Activated naive CD8-positive, alpha-beta T cell treated with anti-CD3 and anti-CD28 coated beads, Interleukin-2, amount 10 ng/mL, durations not matched to agents 7 days and 5 days (primary cell): ENCODE data around the gene THSD1. TPM values are rescaled to one million over a fixed set of nuclear protein-coding genes. Genes with fewer than 3 reads are reported as not detected.
"Not testable (repeated sequence)": the region's sequence is repeated elsewhere in the genome, so short reads cannot be mapped to it uniquely, and the experiment has no call there.

ENCODE experiments used
- ATAC-seq: fragments of 150-1000 bp; cut with Tn5 transposase; one replicate; pipeline ENCODE4 v1.10.0; 2021; ENCODE audit warnings: low read depth, moderate library complexity
- POLR2A ChIA-PET: fragments of 350-600 bp; sonication (Branson Sonifier 250); formaldehyde crosslinking; loops from one replicate; lab custom pipeline; 2021; ENCODE audit warnings: antibody characterized with exemption; lab: Charles Lee
- DNase-seq: peaks from one replicate; pipeline ENCODE4 v3.0.0; 2021
- H3K27ac Mint-ChIP-seq: one replicate; pipeline ENCODE4 v1.8.0; 2022; ENCODE audit warnings: mild to moderate bottlenecking, mixed read lengths
- H3K27me3 Mint-ChIP-seq: one replicate; pipeline ENCODE4 v1.8.0; 2022; ENCODE audit warnings: mild to moderate bottlenecking, moderate library complexity, mixed read lengths
- H3K36me3 Mint-ChIP-seq: one replicate; pipeline ENCODE4 v1.8.0; 2021; ENCODE audit warnings: mild to moderate bottlenecking, mixed read lengths
- H3K4me1 Mint-ChIP-seq: one replicate; pipeline ENCODE4 v1.8.0; 2021; ENCODE audit warnings: mixed read lengths
- H3K4me3 Mint-ChIP-seq: one replicate; pipeline ENCODE4 v1.8.0; 2022; ENCODE audit warnings: mild to moderate bottlenecking, moderate library complexity, mixed read lengths
- H3K9me3 Mint-ChIP-seq: one replicate; pipeline ENCODE4 v1.8.0; 2021; ENCODE audit warnings: mixed read lengths
- total RNA-seq, 2 experiments: library from RNA; stranded (reverse); gene quantifications; one replicate each; pipeline ENCODE4 v1.2.3, GENCODE V29; 2021

The THSD1 gene
- total RNA-seq, 2 experiments from 2014 or later = 0.47 to 0.54 TPM

DNA sequence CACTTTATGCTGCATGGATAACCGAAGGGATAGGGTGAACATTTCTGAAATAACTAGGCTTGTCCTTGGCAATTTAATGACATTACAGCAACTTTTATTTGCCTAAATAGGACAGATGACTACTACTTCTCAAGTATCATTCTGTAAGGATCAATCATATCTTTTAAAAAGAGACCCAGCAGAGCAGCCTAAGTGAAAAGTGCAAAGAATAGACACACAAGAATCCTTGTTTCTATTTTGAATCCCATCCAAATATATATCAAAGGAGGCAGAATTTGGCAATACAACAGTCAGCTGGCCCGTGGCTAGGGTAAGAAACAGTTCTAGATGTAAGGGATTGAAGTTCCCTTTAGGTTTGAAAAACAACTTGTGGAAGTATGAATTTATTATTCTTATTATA, 6.9 kb downstream of the THSD1 start:
- POLR2A ChIA-PET = no interaction called here
- peaks cover 20% of the 10 kb centered on the region for H3K27me3 Mint-ChIP-seq
- H3K36me3 Mint-ChIP-seq = peaks cover 2% of the 10 kb centered on the region
- H3K4me3 Mint-ChIP-seq = no peak overlapping the region
- ATAC-seq (no peak), DNase-seq (no peak)
- no peak overlapping the region for H3K27ac Mint-ChIP-seq
- H3K4me1 Mint-ChIP-seq = peaks cover 5% of the 10 kb centered on the region
- H3K9me3 Mint-ChIP-seq = no peaks in the 10 kb centered on the region

DNA sequence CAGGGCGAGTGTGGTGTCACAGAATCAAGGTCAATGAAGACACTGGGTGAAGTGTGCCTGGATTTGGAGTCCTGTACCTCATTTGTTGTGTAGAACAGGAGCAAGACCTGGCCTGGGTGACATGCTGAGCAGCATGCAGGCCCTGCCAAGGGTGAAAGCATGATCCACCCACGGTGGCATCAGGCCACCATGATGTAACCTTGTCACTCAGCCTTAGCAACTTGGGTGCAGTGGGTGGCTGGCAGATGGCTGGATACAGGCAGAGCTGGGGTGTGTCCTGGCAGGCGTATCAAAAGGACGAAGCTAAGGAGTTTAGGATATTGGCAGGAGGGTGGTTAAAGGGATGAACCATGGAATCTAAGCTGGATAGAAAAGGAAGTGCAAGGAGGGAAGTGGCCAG, 10.3 kb downstream of the THSD1 start:
- DNase-seq (no peak), ATAC-seq (no peak)
- Mint-ChIP-seq H3K4me1 (peaks cover 4% of the 10 kb centered on the region), H3K27ac (no peak overlapping the region), H3K27me3 (peaks cover 11% of the 10 kb centered on the region), H3K36me3 (peaks cover 2% of the 10 kb centered on the region), H3K9me3 (no peaks in the 10 kb centered on the region), H3K4me3 (no peak overlapping the region)
- POLR2A ChIA-PET = no interaction called here

DNA sequence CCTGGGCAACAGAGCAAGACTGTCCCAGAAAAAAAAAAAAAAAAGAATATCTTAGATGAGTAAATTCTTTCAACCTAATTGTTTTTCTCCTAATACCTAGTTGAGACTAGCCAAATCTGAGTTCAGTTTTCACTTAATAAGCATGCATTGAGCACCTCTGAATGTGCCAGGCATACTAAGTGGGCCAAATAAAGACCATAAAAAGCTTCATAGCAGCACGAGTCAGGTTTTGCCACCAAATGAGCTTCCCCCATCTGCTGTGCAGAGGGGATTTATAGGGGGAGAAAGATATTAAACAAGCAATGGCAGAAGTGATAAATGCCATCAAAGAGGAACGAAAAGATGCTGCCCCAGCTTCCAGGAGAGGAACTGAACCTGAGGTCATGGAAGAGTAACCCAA, 11.4 kb downstream of the THSD1 start:
- Mint-ChIP-seq H3K36me3 (peaks cover 2% of the 10 kb centered on the region), H3K27ac (no peak overlapping the region), H3K9me3 (no peaks in the 10 kb centered on the region), H3K4me1 (peaks cover 4% of the 10 kb centered on the region), H3K27me3 (peaks cover 11% of the 10 kb centered on the region), H3K4me3 (no peak overlapping the region)
- ATAC-seq = no peak
- no peak for DNase-seq
- POLR2A ChIA-PET = no interaction called here

DNA sequence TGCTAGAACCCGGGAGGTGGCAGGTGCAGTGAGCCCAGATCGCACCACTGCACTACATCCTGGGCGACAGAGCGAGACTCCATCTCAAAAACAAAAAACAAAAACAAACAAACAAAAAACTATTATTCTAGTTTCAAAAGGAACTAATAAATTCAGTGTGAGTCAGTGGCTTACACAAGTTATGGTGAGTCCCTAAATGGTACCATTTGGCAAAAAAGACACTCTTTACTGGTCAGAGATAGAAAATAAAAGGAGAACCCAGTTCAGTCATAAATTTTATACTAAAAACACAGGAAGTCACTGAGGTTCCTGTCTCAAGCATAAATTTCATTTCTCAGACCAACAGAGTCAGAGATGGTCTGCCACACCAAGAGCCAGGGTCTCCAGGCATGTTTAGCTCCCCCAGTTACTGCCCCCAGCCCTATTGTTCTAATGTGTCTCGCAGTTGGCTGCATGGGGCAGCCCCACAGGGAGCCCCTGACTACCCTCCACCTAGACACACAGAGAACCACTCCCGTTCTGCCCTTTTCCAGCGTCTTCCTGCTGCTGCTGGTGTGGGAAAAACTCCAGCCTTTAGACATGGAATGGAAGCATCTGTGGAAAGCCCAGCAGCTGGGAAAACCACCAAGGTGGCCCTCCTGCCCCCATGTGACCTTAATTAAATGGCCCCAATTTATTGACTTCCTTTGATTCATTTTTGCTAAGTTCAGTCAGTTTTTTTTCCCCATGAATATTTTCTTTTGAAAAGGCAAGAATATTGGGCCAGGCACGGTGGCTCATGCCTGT, 12.2 kb downstream of the THSD1 start:
- DNase-seq (no peak), ATAC-seq (no peak)
- H3K9me3 Mint-ChIP-seq = no peaks in the 10 kb centered on the region
- H3K27ac Mint-ChIP-seq = no peak overlapping the region
- peaks cover 4% of the 10 kb centered on the region for H3K4me1 Mint-ChIP-seq
- POLR2A ChIA-PET = no interaction called here
- no peak overlapping the region for H3K4me3 Mint-ChIP-seq
- peaks cover 10% of the 10 kb centered on the region for H3K27me3 Mint-ChIP-seq
- H3K36me3 Mint-ChIP-seq = peaks cover 2% of the 10 kb centered on the region

DNA sequence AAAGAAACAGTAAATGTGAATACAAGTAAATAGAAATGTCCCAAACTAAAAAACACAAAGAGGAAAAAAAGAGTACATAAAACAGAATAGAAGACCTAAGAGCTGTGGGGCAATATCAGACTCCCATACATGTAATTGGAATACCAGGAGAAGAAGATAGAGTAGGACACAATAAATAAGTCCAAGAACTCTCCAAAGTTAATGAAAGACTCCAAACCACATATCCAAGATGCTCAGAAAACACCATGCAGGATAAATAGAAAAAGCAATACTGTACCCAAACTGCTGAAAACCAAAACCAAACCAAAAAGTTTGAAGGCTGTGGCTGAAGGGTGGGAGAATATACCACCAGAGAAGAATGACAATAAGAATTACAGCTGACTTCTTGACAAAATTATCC, 18.3 kb downstream of the THSD1 start:
- ATAC-seq = no peak
- Mint-ChIP-seq H3K27ac (no peak overlapping the region), H3K4me3 (no peak overlapping the region), H3K4me1 (no peaks in the 10 kb centered on the region), H3K27me3 (peaks cover 2% of the 10 kb centered on the region), H3K9me3 (no peaks in the 10 kb centered on the region), H3K36me3 (no peaks in the 10 kb centered on the region)
- POLR2A ChIA-PET = no interaction called here
- no peak for DNase-seq

DNA sequence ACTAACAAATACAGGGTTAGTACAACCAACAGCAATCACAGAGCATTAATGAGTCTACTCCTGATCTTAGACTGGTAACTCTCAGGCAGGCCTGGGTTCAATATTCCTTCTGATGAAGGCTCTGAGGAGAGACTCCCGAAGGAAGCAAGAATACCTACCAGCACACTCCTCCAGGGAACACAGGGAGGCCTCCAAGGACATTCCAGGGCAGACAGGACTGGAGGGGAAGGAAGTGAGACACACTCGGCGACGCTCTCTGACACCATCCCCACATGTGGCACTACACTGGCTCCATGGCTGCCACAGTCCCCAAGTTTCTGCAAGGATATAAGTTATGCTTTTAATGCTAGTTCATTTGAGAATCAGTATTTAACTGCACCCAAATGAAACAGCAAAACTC, 20.1 kb downstream of the THSD1 start:
- Mint-ChIP-seq H3K4me1 (no peaks in the 10 kb centered on the region), H3K36me3 (no peaks in the 10 kb centered on the region), H3K27me3 (peaks cover 2% of the 10 kb centered on the region), H3K9me3 (no peaks in the 10 kb centered on the region), H3K4me3 (no peak overlapping the region), H3K27ac (no peak overlapping the region)
- POLR2A ChIA-PET = no interaction called here
- ATAC-seq (no peak), DNase-seq (no peak)

DNA sequence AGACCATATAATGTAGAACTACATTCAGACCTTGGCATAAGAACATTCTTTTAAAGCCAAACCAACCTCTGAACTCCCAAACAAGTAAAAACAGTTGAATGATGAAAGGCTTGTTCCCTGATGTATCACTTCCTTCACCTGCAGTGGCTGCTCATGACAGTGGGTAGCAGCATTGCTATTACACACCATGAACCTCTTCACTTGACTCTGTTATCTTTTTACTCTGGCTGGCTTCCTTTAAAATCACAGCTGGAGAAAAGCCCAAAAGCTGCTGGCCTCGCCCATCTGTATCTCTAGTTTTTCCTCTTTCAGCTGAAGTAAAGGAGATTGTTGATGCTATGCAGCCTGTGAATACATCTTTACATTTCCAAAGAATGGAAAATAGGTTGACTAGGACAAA, 22.6 kb downstream of the THSD1 start:
- ATAC-seq (no peak), DNase-seq (no peak)
- Mint-ChIP-seq H3K36me3 (no peaks in the 10 kb centered on the region), H3K9me3 (no peaks in the 10 kb centered on the region), H3K27ac (no peak overlapping the region), H3K4me1 (no peaks in the 10 kb centered on the region), H3K4me3 (no peak overlapping the region), H3K27me3 (no peaks in the 10 kb centered on the region)
- POLR2A ChIA-PET = no interaction called here

DNA sequence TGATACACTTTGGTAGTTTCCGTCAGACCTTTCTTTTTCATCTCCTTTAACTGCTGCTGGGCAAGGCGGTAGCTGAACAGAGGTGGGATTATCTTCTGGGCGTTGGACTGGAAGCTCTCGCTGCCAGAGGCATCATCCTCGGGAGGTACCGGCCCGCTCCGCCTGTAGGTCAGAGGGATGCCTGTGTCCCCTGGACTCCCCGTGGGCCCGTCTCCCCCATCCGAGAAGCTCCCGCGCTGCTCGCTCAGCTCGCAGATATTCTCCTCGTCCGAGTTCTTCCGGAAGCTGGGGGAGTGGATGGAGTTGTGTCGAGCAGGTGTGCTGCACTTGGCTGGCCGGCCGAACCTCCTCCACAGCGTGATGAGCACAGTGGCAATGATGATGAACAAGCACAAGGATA, 27.7 kb downstream of the THSD1 start:
- POLR2A ChIA-PET = no interaction called here
- H3K4me1 Mint-ChIP-seq = no peaks in the 10 kb centered on the region
- no peak overlapping the region for H3K27ac Mint-ChIP-seq
- no peaks in the 10 kb centered on the region for H3K9me3 Mint-ChIP-seq
- ATAC-seq (no peak), DNase-seq (no peak)
- no peaks in the 10 kb centered on the region for H3K36me3 Mint-ChIP-seq
- H3K4me3 Mint-ChIP-seq = no peak overlapping the region
- no peaks in the 10 kb centered on the region for H3K27me3 Mint-ChIP-seq

DNA sequence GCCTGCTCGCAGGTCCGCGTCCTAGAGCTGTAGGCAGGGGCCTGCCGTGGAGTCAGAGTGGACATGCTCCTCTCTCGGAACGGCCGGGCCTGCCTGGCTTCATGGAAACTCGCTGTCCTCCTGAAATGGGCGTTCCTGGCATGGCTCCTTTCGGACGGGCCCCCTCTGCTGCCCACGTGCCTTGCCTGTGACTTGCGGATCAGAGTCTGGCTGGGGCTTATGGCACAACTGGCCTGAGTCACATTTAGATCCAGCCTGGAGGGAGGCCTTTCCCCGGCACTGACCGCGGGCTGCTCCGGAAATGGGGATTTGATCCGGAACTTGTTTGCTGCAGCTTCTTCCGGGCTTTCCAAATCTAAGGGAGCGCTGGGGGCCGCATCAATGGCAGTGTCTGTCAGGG, 28.1 kb downstream of the THSD1 start:
- H3K36me3 Mint-ChIP-seq = no peaks in the 10 kb centered on the region
- POLR2A ChIA-PET = no interaction called here
- DNase-seq = no peak

DNA sequence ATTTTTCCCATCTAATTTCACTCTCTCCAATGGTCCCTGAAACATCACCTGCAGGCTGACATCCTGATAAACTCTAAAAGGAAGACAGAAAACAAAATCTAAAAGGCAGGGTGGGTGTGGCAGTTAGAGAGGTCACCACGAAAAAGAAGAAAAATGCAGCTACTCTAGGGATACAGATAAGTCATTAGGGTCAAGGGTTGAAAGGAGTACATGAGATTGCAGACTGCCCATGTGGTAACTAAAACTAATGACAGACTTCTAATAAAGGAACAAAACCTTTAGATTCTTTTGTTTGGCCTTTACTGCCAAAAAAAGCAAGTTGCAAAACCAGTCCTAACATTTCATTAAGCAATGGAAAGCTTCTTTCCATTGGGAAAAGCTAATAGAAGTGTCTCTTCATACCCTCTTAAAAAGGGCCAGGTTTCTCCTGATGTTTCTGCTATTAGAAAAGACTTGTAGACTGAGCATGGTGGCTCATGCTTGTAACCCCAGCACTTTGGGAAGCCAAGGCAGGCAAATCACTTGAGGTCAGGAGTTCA, 31.0 kb downstream of the THSD1 start:
- Mint-ChIP-seq H3K4me1 (no peaks in the 10 kb centered on the region), H3K4me3 (no peak overlapping the region), H3K27me3 (peaks cover 5% of the 10 kb centered on the region), H3K9me3 (no peaks in the 10 kb centered on the region), H3K27ac (no peak overlapping the region), H3K36me3 (no peaks in the 10 kb centered on the region)
- POLR2A ChIA-PET = no interaction called here
- ATAC-seq = no peak
- DNase-seq = no peak

More for the DNA sequence above, 28.1 kb downstream of the THSD1 start:
- Mint-ChIP-seq H3K4me3 (no peak overlapping the region), H3K9me3 (no peaks in the 10 kb centered on the region), H3K27ac (no peak overlapping the region), H3K4me1 (no peaks in the 10 kb centered on the region), H3K27me3 (peaks cover 2% of the 10 kb centered on the region)
- ATAC-seq = no peak

DNA sequence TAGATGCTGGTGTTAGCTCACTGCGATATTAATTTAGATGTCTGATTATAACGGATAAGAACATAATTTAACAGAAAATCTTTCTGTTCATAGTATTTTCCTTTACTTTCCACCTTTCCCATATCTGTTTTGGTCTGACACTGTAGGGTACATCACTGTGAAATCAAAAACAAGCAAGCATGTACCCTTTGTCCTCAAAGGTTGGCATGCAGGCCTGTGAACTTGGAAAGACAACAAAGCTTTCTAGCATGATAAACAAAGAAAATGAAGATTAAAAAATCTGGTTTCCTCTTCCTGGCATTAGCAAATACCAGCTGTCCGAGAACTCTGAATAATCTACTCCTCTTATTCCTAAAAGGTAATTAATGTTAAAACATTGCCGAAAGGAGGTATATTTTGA, 31.6 kb downstream of the THSD1 start:
- no peak overlapping the region for H3K4me3 Mint-ChIP-seq
- no peaks in the 10 kb centered on the region for H3K4me1 Mint-ChIP-seq
- no peak for DNase-seq
- POLR2A ChIA-PET = no interaction called here
- H3K9me3 Mint-ChIP-seq = no peaks in the 10 kb centered on the region
- no peak for ATAC-seq
- H3K27me3 Mint-ChIP-seq = peaks cover 5% of the 10 kb centered on the region
- no peaks in the 10 kb centered on the region for H3K36me3 Mint-ChIP-seq
- H3K27ac Mint-ChIP-seq = no peak overlapping the region

DNA sequence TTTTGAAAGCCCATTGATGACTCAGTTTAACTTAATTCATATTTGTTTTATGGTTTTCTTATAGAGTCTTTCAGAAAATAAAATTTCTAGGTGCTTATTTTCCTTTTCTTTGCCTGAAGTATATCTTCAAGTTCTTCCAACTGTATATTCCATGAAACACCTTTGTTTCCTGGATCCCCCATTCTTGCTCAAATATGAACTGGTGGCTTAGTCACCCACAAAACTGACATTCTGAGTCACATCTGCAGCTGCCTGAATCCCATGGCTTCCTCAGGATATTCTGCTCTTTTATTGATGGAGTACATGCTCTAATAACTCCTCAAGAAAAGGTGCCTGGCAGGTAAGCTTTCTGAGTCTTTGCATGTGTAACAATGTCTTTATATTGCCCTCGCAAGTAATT, 32.7 kb downstream of the THSD1 start:
- H3K36me3 Mint-ChIP-seq, H3K9me3 Mint-ChIP-seq, H3K4me1 Mint-ChIP-seq, DNase-seq, H3K4me3 Mint-ChIP-seq, H3K27me3 Mint-ChIP-seq, H3K27ac Mint-ChIP-seq, POLR2A ChIA-PET, ATAC-seq: not testable (repeated sequence)

DNA sequence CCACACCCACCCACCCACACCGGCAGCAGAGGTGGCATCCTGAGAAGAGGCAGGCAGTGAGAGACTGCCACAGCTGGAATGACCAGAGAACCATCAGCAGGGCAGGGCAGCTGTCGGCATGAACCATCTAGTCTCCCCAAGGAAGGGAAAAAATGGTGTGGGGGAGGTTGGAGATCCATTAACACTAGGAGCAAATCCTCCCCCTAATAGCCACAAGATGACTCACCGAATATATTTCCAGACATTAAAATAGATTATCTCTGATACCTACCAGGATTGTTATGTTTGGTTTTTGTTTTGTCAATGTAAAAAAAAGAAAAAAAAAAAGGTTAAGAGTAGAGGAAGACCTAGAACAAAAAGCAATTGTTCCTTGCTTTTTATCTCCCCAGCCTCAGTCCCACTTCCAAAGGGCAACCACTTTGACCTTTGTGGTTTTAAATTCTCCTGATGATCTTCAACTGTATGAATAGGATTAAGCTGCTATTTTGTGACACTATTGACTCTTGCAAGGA, 34.2 kb downstream of the THSD1 start:
- no peaks in the 10 kb centered on the region for H3K4me1 Mint-ChIP-seq
- DNase-seq (no peak), ATAC-seq (no peak)
- no peak overlapping the region for H3K27ac Mint-ChIP-seq
- no peaks in the 10 kb centered on the region for H3K9me3 Mint-ChIP-seq
- no peak overlapping the region for H3K4me3 Mint-ChIP-seq
- peaks cover 11% of the 10 kb centered on the region for H3K27me3 Mint-ChIP-seq
- POLR2A ChIA-PET = no interaction called here
- H3K36me3 Mint-ChIP-seq = no peaks in the 10 kb centered on the region

DNA sequence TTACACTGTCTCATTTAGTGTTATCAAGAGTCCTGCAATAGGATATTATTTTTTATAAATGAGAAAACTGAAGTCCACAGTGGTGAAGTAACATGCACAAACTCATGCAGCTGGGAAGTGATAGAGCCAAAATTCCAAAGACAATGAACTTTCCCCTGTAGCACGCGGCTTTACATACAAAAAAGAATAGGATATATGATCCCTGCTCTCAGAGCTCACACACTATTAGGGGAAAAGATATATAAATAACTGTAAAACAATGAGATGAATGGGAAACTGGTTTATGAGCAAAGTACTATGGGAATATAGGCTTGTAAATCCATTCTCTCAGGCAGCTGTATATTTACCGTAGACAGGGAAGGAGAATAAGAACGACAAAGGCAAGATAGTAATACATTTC, 39.7 kb downstream of the THSD1 start:
- Mint-ChIP-seq H3K36me3 (no peaks in the 10 kb centered on the region), H3K27ac (no peak overlapping the region), H3K4me1 (no peaks in the 10 kb centered on the region), H3K27me3 (peaks cover 14% of the 10 kb centered on the region), H3K4me3 (no peak overlapping the region), H3K9me3 (no peaks in the 10 kb centered on the region)
- no peak for ATAC-seq
- no peak for DNase-seq
- POLR2A ChIA-PET = no interaction called here
